Effector CD4-positive, alpha-beta T cell (primary cell): ENCODE results near the gene SUB1.

Experiments
- DNase-seq: peaks from one replicate; pipeline ENCODE4 v3.0.0-alpha.2; 2020

Gene SUB1

DNA sequence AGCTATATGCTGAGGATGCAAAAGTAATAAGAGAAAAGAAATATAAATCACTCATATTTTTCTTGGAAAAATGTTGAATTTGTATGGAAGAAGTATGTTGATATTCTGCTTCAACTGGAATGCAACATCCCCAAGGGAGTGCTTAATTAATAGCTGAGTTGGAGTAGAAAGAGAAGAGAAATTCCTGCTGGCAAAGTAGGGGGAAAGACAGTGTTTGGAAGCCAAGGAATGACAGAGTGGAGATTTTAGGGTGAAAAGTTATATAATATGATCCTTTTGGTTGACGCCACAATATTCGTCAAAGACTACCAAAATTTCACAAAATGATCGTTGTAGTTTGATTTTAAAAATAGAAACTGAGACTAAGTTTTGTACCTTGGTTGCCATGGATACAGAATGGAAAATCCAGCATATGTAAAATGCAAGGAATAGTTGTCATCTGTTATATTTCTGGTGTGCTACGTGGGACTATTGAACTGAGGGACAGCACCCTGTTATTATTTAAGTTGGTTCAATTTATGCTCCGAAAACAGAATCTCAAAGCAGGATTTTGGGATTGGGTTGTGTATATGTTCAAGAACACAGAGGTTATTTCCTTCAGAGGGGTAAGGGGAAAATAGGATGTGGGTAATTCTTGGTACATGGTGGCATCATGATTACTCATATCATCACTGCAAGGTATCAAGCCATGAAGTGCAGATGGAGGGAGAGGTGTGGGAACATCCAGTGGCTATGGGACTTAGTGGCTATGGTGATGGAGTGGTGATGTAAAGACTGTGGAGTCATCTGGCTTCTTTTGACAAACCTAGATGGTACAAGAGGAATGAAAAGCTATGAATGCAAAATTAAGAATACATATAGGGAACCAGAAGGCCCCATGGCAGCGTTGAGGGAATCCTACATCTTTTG is 61.0 kb downstream of the SUB1 start:
- DNase-seq: no peak

DNA sequence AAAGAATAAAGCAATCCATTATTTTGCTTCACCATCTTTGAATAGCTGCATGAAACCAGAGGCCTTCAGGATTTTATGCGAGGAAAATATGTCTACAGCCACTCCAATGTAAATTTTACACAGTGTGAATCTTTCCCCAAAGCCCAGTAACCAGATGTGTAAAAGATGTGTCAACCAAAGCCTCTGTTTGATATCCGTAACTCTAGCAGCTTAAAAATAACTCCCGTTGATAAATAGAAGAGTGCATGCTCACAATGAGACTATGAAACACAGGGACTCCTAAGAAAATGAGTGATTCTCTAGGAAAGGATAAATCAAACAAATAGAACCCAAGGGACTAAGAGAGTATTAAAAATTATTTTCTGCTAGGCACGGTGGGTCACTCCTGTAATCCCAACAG is 65.7 kb downstream of the SUB1 start:
- no peak for DNase-seq

DNA sequence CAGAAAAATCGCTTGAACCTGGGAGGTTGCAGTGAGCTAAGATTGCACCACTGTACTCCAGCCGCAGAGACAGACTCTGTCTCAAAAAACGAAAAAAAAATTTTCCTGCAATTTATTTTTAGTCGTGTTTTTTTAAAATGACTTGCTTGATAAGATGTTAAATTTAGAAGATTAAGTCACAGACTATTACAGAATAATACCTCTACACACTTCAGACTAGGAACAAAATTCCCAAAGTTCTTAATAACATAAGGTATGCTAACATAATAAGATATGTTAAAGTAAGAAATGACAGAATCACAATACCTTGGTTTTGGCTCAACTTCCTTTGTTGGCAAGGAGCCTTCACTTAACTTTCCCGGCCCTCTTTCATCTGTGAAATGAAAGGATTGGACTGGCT is 66.3 kb downstream of the SUB1 start:
- no peak for DNase-seq
